DMS153 treated with DMSO at 0.1 percent for 48 hours (cell line): ENCODE data around the gene COL28A1.
"Not testable (repeated sequence)": the region's sequence is repeated elsewhere in the genome, so short reads cannot be mapped to it uniquely, and the experiment has no call there.

Experiments used
- DNase-seq: peaks from one replicate; lab custom pipeline; 2025; ENCODE audit not compliant: unreplicated experiment; lab: John Stamatoyannopoulos, UW

The COL28A1 gene

GRCh38 chr7:7421826-7422225 is 113.8 kb downstream of the COL28A1 start:
- DNase-seq = no peak

- DNase-seq = no peak
Measured at GRCh38 chr7:7418997-7419396, 116.7 kb downstream of the COL28A1 start.

GRCh38 chr7:7417851-7418250 is 117.8 kb downstream of the COL28A1 start:
- no peak for DNase-seq

- DNase-seq = no peak
Measured at GRCh38 chr7:7417414-7417813, 118.3 kb downstream of the COL28A1 start.

GRCh38 chr7:7416031-7416858 is 119.4 kb downstream of the COL28A1 start:
- DNase-seq = peak; percentile 43

- DNase-seq = no peak
Measured at GRCh38 chr7:7414791-7415603, 120.7 kb downstream of the COL28A1 start.

- DNase-seq = no peak
Measured at GRCh38 chr7:7408001-7408770, 127.5 kb downstream of the COL28A1 start.

- no peak for DNase-seq
Measured at GRCh38 chr7:7405461-7405860, 130.2 kb downstream of the COL28A1 start.

- DNase-seq = no peak
Measured at GRCh38 chr7:7399707-7400106, 136.0 kb downstream of the COL28A1 start.

GRCh38 chr7:7395785-7396184 is 139.9 kb downstream of the COL28A1 start:
- DNase-seq = no peak

GRCh38 chr7:7388164-7388563 is 147.5 kb downstream of the COL28A1 start:
- not testable (repeated sequence) for DNase-seq

- DNase-seq = no peak
Measured at GRCh38 chr7:7385421-7385820, 150.3 kb downstream of the COL28A1 start.

- DNase-seq = no peak
Measured at GRCh38 chr7:7384228-7384627, 151.4 kb downstream of the COL28A1 start.

GRCh38 chr7:7375538-7375937 is 160.1 kb downstream of the COL28A1 start:
- no peak for DNase-seq

- no peak for DNase-seq
Measured at GRCh38 chr7:7370076-7370475, 165.6 kb downstream of the COL28A1 start.

GRCh38 chr7:7369134-7369533 is 166.5 kb downstream of the COL28A1 start:
- DNase-seq = no peak

- no peak for DNase-seq
Measured at GRCh38 chr7:7354674-7355073, 181.0 kb downstream of the COL28A1 start.

- DNase-seq = no peak
Measured at GRCh38 chr7:7352845-7353244, 182.8 kb downstream of the COL28A1 start.

GRCh38 chr7:7351832-7352231 is 183.8 kb downstream of the COL28A1 start:
- DNase-seq = no peak

GRCh38 chr7:7351156-7351555 is 184.5 kb downstream of the COL28A1 start:
- DNase-seq = no peak

- DNase-seq = no peak
Measured at GRCh38 chr7:7349156-7349555, 186.5 kb downstream of the COL28A1 start.
